HG03025 (cell line): Measurements from ENCODE around the gene RTN4RL1.
A peak's percentile ranks its signal among the peaks of the same experiment; 100 is the strongest.

Experiments used
- ATAC-seq: cut with Tn5 transposase; IDR thresholded peaks from one replicate; pipeline ENCODE4 v1.9.1; 2021; ENCODE audit warnings: mild to moderate bottlenecking, moderate library complexity; ENCODE audit not compliant: unreplicated experiment, low FRiP score

The RTN4RL1 gene

DNA sequence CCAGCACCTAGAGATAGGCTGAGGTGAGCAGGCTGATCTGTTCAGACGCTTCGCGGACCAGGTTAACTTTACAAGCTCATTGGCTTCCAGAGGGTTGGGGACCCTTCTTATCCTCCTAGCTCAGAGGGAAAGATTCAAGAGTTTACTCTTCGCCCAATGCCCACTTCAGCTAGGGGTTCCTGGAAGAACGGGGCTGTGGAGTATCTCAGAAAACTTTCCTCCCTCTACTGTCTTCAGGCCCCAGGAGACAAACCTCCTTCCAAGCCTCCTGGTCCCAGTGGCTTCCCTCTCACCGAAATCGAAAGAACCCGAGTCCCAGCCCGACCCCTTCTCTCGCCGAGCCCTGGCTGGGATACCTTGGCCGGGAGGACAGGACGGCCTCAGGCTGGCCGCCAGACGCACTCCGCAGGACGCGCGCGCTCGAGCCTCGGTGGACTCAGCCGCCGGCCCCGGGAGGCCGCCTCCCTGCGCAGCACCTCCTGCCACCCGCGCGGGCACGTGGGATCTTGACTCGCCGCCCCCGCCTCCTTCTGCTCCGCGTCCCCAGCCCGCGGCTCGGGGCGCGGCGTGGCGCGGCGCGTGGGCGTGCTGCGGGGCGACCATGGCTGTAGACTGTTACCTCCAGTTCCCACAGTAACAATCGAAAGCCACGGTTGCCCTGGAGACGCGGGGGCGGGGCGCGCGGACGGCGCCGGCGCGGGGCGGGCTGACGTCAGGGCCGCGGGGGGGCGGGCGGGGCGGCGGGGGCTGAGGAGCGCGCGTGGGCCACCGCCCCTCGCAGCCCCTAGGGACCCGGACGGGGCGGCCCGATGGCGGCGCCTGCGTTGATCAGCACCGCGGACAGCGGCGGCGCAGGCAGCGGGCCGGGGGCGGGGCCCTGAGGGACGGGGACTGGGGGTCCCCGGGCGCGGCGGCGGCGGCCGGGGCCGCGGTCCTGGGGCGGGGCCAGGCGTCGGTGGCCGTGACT, 24.5 kb upstream of the RTN4RL1 start:
- ATAC-seq = peak; percentile 43

DNA sequence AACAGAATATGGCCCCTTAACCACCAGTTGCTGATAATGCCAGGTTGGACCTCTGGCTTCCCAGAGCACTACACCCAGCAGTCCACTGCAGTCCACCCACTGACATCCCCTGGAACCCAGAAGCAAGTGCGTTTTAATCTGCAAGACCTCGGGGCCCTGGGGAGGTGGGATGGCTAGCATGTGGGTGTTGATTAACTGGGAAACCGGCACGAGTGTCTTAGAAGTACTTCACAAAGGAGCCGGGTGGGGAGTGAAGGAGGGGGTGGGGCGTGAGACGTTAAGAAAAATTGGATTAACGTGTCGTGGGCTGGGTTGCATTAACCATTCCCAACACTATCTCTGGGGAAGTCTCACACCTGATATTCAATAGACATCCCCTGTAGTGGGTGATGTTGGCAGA, 23.7 kb upstream of the RTN4RL1 start:
- ATAC-seq = no peak

DNA sequence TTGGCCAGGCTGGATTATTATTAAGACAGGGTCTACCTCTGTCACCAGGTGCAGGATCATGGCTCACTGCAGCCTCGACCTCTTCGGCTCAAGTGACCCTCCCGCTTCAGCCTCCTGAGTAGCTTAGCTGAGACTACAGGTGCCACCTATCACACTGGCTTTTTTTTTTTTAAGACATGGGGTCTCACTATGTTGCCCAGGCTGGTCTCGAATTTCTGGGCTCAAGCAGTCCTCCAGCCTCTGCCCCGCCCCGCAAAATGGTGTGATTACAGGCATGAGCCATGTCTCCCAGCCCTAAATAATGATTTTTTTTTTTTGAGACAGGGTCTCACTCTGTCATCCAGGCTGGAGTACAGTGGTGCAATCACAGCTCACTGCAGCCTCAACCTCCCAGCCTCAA, 22.5 kb upstream of the RTN4RL1 start:
- no peak for ATAC-seq

DNA sequence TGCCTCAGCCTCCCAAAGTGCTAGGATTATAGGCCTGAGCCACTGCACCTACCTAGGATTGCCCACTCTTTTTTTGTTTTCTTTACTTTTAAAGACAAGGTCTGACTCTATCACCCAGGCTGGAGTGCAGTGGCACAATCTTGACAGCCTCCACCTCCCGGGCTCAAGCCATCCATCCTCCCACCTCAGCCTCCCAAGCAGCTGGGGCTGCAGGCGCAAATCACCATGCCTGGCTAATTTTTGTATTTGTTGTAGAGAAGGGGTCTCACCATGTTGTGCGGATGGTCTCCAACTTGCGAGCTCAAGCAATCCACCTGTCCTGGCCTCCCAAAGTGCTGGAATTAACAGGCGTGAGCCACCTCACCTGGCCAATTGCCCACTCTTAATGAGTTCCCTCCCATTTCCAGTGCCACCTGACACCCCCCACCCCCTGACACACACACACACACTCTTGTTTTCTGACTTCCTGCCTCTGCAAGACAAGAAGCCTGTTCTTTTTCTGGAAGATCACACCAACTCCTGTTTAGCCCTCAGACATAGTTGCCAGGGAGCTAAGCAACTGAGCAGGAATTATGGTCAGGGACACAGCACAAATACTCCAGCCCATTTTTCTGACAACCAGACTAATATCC, 19.2 kb upstream of the RTN4RL1 start:
- no peak for ATAC-seq

DNA sequence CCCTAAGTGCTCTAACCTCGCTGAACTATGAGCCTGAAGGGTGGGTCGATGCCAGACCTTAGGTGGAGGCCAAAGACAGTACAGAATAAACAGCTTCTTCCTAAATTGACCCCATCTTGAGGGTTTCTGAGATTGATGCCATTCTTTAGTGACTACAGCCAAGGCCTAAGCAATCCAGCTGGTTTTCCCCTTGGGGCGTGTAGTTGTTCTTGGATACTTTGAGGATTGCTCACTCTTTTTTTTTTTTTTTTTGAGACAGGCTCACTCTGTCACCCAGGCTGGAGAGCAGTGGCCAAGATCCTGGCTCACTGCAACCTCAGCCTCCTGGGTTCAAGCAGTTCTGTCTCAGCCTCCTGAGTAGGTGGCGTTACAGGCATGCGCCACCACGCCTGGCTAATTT, 18.7 kb upstream of the RTN4RL1 start:
- ATAC-seq = no peak

DNA sequence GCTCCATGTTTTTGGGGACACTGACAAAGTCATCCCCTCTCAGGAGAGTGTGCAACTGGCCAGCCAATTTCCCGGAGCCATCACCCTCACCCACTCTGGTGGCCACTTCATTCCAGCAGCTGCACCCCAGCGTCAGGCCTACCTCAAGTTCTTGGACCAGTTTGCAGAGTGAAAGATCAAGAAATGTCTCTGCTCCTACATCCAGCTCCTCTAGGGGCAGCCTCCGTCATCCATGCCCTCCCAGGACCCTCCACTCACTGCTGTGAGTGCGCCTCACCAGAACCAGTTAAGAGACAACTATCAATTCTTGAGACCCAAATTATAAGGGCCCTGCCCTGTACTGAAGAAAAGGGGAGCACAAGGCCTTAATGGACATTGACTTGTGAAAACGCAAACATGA, 17.8 kb upstream of the RTN4RL1 start:
- ATAC-seq = no peak

DNA sequence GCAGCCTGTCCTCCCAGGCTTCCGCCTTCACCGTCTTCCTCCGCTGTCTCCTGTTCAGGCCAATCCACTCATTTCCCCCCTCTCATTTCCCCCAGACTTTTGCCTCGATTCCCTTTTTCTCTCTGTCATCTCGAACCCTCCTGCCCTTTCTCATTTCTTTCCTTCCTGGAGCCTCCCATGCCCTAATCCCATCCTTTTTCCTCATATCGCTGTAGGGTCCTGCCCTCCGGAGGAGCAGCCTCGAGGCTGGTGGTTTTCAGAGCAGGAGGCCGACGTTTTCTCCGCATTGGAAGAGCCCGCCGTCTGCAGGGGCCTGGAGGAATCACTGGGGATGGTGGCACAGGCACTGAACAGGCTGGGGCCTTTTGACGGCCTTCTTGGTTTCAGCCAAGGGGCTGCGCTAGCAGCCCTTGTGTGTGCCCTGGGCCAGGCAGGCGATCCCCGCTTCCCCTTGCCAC, 17.3 kb upstream of the RTN4RL1 start:
- ATAC-seq = no peak

DNA sequence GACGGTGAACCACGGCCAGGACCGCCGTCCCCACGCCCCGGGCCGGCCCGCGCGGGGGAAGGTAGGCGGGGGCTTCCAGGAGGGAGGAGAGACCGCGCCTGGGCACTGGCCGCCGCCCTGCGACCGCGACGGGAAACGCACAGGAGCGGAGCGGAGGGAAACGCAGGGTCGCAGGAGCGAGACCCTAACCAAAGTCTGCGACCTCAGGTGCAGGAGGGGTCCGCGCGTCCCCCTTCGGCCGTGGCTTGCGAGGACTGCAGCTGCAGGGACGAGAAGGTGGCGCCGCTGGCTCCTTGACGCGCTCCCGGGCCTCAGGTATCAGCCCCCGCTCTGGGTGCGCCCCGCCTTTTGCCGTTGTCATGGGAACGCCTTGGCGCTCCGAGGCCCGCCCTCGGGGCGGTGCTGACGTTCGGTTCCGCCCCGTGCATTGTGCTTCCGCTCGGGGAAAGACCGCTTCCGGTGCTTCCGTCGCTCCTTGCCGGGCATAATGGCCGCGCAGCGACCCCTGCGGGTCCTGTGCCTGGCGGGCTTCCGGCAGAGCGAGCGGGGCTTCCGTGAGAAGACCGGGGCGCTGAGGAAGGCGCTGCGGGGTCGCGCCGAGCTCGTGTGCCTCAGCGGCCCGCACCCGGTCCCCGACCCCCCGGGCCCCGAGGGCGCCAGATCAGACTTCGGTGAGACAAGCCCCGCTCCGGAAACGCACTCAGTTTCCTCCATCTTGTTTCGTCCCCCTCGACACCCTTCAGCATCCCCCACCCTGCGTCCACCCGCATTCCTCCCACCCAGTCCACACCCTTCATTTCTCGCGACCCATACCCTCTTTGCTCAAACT, 16.6 kb upstream of the RTN4RL1 start, which contains the start of gene OVCA2:
TSS of gene OVCA2 (plus strand) at position 462 of the 829 bp plus-strand sequence. CDS start at position 488, 26 bp downstream.
- peak; percentile 78 for ATAC-seq

DNA sequence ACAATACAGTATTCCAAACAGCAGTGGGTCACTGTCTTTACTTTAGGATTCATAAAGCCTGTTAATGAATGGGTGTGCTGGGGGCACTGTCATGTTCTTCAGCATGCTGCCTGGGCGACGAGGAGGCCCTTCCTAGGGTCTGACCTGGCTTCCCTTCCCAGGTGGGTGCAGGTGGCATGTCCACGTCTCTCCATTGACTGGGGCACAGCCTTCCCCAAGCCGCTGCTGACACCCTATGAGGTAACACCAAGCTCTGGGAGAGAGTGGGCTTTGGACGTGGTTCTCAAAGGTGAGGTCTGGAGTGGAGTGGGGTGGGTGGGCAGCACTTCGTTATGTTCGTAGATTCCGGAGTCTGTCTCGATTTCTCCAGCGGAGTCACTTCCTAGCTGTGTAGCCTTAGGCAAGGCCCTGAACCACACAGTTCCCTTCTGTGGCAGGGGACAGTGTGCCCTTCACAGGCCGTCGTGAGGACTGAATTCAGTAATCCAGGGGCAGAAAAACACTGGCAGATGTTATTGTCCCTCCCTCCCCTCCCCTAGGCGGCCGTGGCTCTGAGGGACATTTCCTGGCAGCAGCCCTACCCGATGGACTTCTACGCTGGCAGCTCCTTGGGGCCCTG, 15.9 kb upstream of the RTN4RL1 start:
- no peak for ATAC-seq

DNA sequence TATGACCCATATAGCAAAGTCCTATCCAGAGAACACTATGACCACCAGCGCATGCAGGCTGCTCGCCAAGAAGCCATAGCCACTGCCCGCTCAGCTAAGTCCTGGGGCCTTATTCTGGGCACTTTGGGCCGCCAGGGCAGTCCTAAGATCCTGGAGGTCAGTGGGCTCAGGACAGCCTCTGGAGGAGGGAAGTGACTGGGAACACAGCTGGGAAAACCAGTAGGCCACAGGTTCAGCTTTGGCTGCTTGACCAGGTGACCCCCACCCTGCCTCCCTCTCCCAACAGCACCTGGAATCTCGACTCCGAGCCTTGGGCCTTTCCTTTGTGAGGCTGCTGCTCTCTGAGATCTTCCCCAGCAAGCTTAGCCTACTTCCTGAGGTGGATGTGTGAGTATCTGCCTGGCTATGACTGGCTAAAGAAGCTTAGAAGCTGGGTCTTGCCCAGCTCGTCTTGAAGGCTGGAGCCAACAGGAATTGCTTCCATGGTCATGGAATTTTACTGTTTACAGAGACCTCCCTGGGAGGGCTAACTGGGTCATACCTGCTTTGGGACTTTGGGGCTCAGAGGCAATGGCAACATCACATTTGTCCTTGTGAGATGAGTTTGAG, 15.2 kb upstream of the RTN4RL1 start:
- ATAC-seq = no peak

DNA sequence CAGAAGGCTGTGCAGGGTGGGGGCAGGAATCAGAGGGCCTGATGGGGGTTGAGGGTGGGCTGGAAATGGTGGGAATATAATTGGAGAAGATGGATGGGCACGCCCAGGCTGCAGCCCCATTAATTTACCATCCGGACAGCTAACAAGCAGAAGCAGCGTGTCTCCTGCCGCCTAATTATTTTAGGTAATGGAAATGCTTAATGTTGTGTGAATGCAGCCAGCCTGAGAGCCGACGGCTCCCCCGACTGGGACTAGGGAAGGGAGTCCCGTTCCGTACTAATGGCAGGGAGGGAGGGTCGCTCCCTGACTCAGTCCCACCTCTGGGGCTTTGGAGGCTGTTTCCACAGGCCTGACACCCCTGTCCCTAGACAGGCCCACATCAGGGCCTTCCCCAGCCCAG, 12.0 kb upstream of the RTN4RL1 start:
- no peak for ATAC-seq

DNA sequence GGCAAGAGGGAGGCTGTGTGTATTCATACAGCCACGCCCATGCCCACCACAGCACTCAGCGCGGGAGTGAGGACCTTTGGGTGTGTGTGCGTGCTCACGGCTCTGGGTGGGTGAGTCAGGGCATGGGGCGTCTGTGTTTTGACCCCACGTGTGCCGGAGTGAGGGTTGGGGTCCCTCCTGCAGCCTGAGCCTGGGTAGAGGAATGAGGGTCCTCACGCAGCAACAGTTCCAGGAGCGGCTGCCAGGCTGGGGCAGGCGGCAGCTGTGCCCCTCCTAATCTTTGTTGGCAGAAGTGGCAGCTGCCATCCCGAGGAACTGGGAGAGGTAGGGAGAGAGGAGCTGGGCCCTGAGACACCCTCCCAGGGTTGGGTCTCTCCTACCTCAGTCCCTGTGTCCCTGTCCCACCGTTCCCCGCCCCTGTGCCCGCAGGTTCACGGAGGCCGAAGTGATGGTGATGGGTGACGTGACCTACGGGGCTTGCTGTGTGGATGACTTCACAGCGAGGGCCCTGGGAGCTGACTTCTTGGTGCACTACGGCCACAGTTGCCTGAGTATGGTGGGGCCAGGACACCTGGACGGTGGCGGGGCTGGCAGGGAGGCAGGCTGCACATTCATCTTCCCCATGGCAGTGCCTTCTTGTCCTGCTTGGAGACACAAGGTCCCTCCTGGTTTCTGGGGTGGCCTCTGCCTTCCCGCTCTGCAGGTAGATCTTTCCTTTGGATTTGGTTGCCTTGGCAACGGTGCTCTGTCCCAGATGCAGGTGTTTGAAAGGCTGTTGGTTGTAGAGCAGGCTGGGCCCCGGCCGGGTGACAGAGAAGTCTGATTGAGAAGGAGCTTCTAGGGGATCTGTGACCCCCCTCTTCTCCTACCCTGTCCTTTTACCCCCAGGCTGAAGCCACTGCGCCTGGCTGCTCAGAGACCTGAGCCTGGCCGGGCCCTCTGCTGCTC, 10.7 kb upstream of the RTN4RL1 start:
- ATAC-seq = no peak

DNA sequence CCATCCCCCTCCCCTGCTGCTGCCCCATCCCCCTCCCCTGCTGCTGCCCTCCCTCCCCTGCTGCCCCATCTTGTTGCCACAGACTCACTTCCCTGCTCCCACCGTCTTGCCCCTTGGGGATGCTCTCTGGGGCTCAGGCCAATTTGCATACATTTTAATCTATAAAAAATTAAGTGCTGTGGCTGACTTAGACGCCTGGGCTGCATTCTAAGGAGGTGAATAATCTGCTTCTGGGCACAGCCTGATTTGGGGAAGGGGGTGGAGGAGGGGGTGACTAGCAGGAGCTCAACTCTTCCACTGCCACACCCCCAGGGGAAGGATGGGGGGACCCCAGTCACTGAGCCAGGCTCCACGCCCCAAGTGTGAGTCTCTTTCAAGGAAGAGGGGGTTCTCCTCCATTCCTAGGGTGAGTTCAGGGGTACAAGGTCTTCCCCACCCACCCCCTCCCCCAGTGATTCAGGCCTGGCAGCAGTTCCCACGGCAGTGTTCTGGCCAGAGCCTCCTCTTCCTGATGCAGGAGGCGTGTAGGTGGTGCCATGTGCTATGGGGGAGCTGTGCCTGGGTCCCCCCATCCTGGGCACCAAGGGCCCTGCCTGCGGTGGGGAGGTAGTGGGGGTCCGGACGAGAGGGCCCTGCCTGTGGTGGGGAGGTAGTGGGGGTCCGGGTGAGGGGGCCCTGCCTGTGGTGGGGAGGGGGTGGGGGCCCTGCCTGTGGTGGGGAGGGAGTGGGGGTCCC, 9.8 kb upstream of the RTN4RL1 start:
- ATAC-seq = no peak

DNA sequence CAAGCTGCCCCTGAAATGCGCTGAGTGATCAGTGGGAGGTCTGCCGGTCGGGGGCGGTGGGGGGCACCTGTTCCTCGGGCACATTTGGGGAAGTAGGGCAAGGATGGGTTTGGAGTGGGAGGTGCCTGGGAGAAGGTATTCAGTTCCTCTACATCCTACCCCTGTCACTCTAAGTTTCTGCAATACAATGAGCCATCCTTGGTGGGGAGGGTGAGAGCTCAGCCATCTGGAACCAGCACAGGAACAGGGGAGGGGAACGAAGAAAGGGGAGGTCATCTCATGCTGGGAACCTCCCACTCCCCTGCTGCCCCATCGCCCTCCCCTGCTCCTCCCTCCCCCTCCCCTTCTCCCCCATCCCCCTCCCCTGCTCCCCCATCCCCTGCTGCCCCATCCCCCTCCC, 9.0 kb upstream of the RTN4RL1 start:
- no peak for ATAC-seq

DNA sequence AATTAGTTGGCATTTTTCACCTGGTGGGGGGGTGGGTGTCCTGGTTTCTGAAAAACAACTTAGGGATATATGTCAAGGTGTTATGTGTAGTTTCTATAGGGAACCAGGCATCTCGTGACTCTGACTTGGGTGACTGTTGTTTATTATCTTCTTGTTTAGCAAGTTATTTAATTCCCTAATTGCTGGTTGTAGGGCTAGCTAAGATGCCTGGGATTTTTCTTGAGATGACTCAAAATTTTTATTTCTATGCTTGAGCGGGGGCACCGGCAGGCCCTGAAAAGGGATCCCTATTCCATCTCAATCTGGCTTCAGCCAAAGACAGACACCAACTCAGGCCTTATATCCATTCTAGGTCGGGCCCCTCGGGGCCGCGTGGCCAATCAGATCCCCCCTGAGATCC, 8.0 kb upstream of the RTN4RL1 start:
- ATAC-seq = no peak

DNA sequence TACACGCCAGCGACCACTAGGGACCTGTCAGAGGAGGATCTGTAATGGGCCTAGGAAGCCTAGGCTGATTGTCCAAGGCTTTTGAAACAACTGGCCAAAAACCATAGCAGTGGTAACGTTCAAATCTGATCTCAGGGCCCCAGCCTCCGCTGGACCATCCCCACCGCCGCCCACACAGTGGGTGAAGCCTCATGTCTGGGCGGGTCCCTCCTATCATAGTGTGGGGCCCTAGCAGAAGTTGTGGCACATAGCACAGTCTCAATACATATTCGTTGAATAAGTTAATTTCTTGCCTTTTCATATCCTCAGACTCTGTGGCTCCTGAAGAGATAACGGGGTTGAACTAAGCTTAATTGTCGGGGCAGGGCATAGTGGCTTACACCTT, 5.6 kb upstream of the RTN4RL1 start:
- ATAC-seq = no peak

DNA sequence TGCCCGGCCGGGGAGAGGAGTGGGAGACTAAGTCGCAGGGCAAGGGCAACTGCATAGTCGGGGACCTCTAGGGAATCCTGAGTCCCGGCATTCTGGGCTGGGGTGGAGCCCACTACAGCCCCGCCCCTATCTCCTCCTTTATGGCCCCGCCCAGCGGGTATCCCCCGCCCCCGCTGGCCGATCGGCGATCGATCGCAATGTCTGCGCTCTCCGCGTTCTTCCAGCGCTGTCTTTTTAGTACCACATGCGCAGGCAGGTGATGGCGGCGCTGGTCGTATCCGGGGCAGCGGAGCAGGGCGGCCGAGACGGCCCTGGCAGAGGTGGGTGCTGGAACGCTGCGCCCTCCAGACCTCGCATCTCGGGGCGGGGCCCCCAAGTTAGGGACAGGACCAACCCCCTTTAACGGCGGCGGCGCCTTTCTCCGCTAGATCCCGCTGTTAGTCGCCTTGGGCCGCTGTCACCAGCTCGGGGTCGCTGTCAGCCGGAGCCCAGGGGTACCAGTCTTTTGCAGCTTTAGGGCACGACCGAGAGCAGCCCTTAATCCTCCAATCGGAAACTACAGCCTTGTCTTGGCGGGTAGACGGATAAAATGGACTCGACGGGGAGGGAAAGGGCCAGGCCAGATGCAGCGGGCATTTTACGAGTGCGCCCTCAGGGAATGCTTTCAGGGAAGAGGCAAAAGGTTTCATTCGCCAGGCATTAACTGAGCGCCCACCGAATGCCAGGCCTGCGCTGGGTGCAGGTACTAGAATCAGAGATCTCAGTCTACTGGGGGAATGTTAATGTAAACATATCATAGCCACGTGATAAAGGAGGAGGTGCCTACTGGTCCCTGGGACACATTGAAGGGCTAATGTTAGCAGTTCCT, 5.0 kb upstream of the RTN4RL1 start, which contains the start of gene DPH1:
TSS of gene DPH1 (plus strand) at position 243 of the 868 bp plus-strand sequence. CDS start at position 260, 17 bp downstream.
- peak; percentile 52 for ATAC-seq
